Neural progenitor cell (in vitro differentiated cells): ENCODE results near the gene GRIK2.

Source experiments
- EZH2 ChIP-seq: fragments of 200-600 bp; sonication (generic); IDR thresholded peaks from 2 replicates; pipeline ENCODE4 v1.6.1; 2017; ENCODE audit warnings: antibody characterized with exemption, mild to moderate bottlenecking, moderate library complexity
- TF ChIP-seq, protein P1 (sequence below): fragments of 200-600 bp; sonication (generic); IDR thresholded peaks from 2 replicates; pipeline ENCODE4 v1.5.1; 2017; ENCODE audit warnings: antibody characterized with exemption, mild to moderate bottlenecking

DNA sequence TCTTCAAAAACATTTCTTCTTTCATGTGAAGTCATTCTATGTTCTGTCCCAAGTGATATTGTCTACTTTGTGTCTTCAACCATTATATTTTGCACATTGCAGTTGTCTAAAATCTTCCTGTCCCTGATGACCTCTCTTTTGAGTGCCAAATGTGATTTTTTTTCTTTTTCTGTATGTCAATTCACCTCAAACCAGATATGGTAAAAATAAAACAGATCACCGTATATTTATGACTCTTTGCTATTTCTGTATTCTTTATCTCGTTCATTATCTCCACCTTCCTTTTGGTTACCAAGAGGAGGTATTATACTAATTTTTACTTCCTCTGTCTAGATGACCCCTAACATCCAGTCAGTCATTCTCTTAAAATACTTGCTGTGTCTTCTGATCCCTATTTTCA, 165.2 kb downstream of the GRIK2 start:
- TF ChIP-seq EZH2: no peak
- TF ChIP-seq, protein P1, sequence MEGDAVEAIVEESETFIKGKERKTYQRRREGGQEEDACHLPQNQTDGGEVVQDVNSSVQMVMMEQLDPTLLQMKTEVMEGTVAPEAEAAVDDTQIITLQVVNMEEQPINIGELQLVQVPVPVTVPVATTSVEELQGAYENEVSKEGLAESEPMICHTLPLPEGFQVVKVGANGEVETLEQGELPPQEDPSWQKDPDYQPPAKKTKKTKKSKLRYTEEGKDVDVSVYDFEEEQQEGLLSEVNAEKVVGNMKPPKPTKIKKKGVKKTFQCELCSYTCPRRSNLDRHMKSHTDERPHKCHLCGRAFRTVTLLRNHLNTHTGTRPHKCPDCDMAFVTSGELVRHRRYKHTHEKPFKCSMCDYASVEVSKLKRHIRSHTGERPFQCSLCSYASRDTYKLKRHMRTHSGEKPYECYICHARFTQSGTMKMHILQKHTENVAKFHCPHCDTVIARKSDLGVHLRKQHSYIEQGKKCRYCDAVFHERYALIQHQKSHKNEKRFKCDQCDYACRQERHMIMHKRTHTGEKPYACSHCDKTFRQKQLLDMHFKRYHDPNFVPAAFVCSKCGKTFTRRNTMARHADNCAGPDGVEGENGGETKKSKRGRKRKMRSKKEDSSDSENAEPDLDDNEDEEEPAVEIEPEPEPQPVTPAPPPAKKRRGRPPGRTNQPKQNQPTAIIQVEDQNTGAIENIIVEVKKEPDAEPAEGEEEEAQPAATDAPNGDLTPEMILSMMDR: no peak
